Ovary (tissue), 9 donors: ENCODE data around the gene MS4A13. TPM values are rescaled to one million over a fixed set of nuclear protein-coding genes. Genes with fewer than 3 reads are reported as not detected.

ENCODE experiments used
- DNase-seq, 5 donors: peaks; one replicate each; pipeline ENCODE4 v3.0.0-alpha.2; 2019 to 2020
- H3K27ac ChIP-seq, 2 donors: fragments of 200-600 bp; one replicate each; pipeline versions ENCODE4 v1.5.1 to v1.8.0; 2019 to 2022
- H3K27me3 ChIP-seq: fragments of 200-600 bp; one replicate; pipeline ENCODE4 v1.8.0; 2022
- H3K36me3 ChIP-seq: fragments of 200-600 bp; sonication (generic); one replicate; pipeline ENCODE4 v1.5.1; 2019
- H3K4me1 ChIP-seq: one replicate; pipeline ENCODE4 v1.8.1; 2013; ENCODE audit warnings: mild to moderate bottlenecking, moderate library complexity; ENCODE audit not compliant: insufficient read depth
- H3K4me3 ChIP-seq: fragments of 200-600 bp; sonication (generic); one replicate; pipeline ENCODE4 v1.5.1; 2017
- H3K9me3 ChIP-seq, 2 donors: fragments of 200-600 bp in 1 of 2; sonication (generic) in 1 of 2; one replicate each; pipeline versions ENCODE4 v1.5.1 to v1.8.1; 2013 to 2019; ENCODE audit warnings: mild to moderate bottlenecking in 1 of 2, moderate library complexity in 1 of 2
- EP300 ChIP-seq: sonication (generic); formaldehyde crosslinking; IDR thresholded peaks from one replicate; pipeline ENCODE4 v1.6.1; 2017; ENCODE audit warnings: antibody characterized with exemption
- POLR2A ChIP-seq: fragments of 450-650 bp; IDR thresholded peaks from one replicate; pipeline ENCODE4 v1.6.1; 2017; ENCODE audit warnings: antibody characterized with exemption, mild to moderate bottlenecking, moderate library complexity
- WGBS, 3 donors: extraction: QIAGEN DNeasy Blood & Tissue Kit in 1 of 3; methylation state at CpG; one replicate each; pipeline versions ENCODE4 v1.1.5 to v1.1.7; 2013 to 2017; 5-methylcytosine and 5-hydroxymethylcytosine counted together
- intact Hi-C, 4 donors: fragments of 100-400 bp; cut with DNase I; formaldehyde crosslinking; loops; one replicate each; pipeline versions ENCODE4 v1.11.0 to v1.15.1; 2022 to 2023
- polyA plus RNA-seq, 2 donors: library from polyadenylated mRNA; stranded (reverse); fragments of 200-250 nt in 1 of 2; fragments of 350-450 nt in 1 of 2; fragmentation: Illumina TruSeq in 1 of 2; extraction: RNeasy Lipid Tissue Mini Kit (QIAGEN cat#74804) in 1 of 2; gene quantifications; one replicate each; pipeline ENCODE4 v1.2.3, GENCODE V29; 2013 to 2014
- total RNA-seq, 7 donors: library from RNA; depleted of rRNA in 2 of 7; stranded (reverse); fragments of >200 nt in 2 of 7; fragmentation: NEBNext Ultra II Directional in 3 of 7; extraction: Animal tissue kit (Norgen Biotek cat#: 25700) in 3 of 7; gene quantifications; one replicate each; pipeline versions ENCODE4 v1.1.0 to v1.2.4, GENCODE V29; 2016 to 2023
- TF ChIP-seq, protein P1 (sequence below), 3 donors: fragments of 450-650 bp in 2 of 3; fragments of 200-600 bp in 1 of 3; IDR thresholded peaks; one replicate each; pipeline versions ENCODE4 v1.5.1 to v1.8.0; 2016 to 2022; ENCODE audit warnings: antibody characterized with exemption in 3 of 3, mild to moderate bottlenecking in 1 of 3
- donor health status: DM: no; HTN: no; CAD: no; lungs with moderate emphysema.
- donor health status: DM: no; HTN: no; CAD: no.
- donor health status: Bipolar disorder and iron deficiency.
- donor health status: DM: yes; HTN: yes; CAD: no.
- donor health status: DM: no; HTN: no; CAD: no.
- donor health status: DM: yes; HTN: yes; CAD: no.

Gene MS4A13
- total and polyA plus RNA-seq, 9 donors, result not detected

DNA sequence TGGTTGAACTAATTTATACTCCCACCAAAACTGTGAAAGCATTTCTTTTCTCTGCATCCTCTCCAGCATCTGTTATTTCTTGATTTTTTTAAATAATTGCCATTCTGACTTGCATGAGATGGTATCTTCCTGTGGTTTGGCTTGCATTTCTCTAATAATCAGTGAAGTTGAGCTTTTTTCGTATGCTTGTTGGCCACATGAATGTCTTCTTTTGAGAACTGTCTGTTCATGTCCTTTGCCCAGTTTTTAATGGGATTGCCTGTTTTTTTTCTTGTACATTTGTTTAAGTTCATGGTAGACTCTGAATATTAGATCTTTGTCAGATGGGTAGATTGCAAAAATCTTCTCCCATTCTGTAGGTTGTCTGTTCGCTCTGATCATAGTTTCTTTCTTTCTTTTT is 46.1 kb downstream of the MS4A13 start:
- no peak for DNase-seq
- Histone ChIP-seq H3K4me1 (no peaks in the 10 kb centered on the region), H3K27me3 (no peaks in the 10 kb centered on the region), H3K9me3 (peaks cover 0 to 3% of the 10 kb centered on the region in 2 donors), H3K4me3 (no peak overlapping the region), H3K27ac (no peak overlapping the region), H3K36me3 (no peaks in the 10 kb centered on the region)
- WGBS, 3 donors, result 32 to 34% (median 32%) methylated on average over 2 of the region's 2 CpGs
- TF ChIP-seq POLR2A, result no peak
- TF ChIP-seq, protein P1, sequence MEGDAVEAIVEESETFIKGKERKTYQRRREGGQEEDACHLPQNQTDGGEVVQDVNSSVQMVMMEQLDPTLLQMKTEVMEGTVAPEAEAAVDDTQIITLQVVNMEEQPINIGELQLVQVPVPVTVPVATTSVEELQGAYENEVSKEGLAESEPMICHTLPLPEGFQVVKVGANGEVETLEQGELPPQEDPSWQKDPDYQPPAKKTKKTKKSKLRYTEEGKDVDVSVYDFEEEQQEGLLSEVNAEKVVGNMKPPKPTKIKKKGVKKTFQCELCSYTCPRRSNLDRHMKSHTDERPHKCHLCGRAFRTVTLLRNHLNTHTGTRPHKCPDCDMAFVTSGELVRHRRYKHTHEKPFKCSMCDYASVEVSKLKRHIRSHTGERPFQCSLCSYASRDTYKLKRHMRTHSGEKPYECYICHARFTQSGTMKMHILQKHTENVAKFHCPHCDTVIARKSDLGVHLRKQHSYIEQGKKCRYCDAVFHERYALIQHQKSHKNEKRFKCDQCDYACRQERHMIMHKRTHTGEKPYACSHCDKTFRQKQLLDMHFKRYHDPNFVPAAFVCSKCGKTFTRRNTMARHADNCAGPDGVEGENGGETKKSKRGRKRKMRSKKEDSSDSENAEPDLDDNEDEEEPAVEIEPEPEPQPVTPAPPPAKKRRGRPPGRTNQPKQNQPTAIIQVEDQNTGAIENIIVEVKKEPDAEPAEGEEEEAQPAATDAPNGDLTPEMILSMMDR (IDR thresholded peaks at IDR 0.05), result no peak
- no peak for TF ChIP-seq EP300
- intact Hi-C loops, result no loop called here

DNA sequence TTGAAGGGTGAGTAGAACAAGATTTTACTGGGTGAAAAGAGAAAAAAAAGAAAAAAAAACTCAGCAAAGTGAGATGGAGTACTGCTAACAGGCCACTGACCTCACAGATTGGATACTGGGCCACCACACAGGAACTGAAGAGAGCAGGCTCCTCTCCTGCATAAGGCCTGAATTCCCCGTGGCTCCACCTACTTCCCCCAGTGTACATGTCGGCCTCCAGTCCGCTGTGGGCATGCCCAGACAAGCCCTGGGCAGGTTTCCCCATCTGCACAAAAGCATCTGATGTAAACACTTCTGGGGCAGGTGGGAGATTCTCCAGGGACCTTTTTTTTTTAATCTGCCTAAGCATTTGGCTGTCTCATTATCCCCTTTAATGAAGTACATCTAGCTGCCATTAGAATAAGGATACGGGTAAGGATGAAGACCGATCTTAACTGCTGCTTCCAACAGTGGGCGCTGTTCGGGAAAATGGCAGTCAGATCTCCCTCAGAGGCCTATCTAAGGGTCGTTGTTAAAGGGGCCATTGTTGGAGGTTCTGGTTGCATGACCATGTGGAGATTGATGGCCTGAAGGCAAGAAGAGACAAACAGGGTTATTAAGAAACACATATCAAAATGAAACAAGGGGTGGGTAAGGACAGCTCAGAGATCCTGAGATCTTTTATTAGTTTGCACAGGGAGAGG is 48.5 kb downstream of the MS4A13 start:
- Histone ChIP-seq H3K36me3 (no peaks in the 10 kb centered on the region), H3K27ac (no peak overlapping the region), H3K27me3 (no peaks in the 10 kb centered on the region), H3K9me3 (peaks cover 0 to 3% of the 10 kb centered on the region in 2 donors), H3K4me1 (no peaks in the 10 kb centered on the region), H3K4me3 (no peak overlapping the region)
- 61 to 68% (median 65%) methylated on average over 8 of the region's 8 CpGs for WGBS, 3 donors
- intact Hi-C loops, result no loop called here
- no peak for TF ChIP-seq POLR2A
- TF ChIP-seq, protein P1 (IDR thresholded peaks at IDR 0.05), result no peak
- TF ChIP-seq EP300, result no peak
- no peak for DNase-seq

DNA sequence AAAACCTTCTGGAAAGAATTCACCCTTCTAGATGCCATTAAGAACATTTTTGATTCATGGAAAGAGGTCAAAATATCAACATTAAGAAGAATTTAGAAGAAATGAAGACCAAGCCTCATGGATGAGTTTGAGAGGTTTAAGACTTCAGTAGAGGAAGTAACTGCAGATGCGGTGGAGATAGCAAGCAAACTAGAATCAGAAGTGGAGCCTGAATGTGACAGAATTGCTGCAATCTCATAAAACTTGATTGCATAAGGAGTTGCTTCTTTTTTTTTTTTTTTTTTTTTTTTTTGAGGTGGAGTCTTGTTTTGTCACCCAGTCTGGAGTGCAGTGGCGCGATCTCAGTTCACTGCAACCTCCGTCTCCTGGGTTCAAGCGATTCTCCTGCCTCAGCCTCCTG is 51.6 kb downstream of the MS4A13 start:
- Histone ChIP-seq H3K4me3 (no peak overlapping the region), H3K9me3 (no peaks in the 10 kb centered on the region), H3K27me3 (no peaks in the 10 kb centered on the region), H3K27ac (no peak overlapping the region), H3K4me1 (no peaks in the 10 kb centered on the region), H3K36me3 (no peaks in the 10 kb centered on the region)
- TF ChIP-seq, protein P1 (IDR thresholded peaks at IDR 0.05), result no peak
- TF ChIP-seq POLR2A (no peak), EP300 (no peak)
- intact Hi-C loops, result no loop called here
- WGBS, 3 donors, result 91 to 96% (median 93%) methylated on average over 5 of the region's 5 CpGs
- no peak for DNase-seq

DNA sequence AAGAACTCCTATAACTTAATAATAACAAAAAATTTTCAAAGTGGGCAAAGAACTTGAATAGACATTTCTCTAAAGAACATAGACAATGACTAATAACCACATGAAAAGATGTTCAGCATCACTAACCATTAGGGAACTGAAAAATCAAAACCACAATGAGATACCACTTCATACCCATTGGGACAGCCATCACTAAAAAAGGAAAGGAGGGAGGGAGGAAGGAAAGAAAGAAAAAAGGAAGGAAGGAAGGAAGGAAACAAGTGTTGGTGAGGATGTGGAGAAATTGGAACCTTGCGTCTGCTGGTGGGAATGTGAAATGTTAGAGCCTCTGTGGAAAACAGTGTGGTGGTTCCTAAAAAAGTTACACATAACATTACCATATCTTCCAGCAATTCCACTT is 55.8 kb downstream of the MS4A13 start:
- DNase-seq, result no peak
- no peaks in the 10 kb centered on the region for H3K4me1 ChIP-seq
- H3K27me3 ChIP-seq, result no peaks in the 10 kb centered on the region
- intact Hi-C loops, result no loop called here
- WGBS, 3 donors, result 84 to 91% (median 90%) methylated on average over 1 of the region's 1 CpG
- H3K27ac ChIP-seq, result no peak overlapping the region
- TF ChIP-seq POLR2A, result no peak
- TF ChIP-seq EP300, result no peak
- TF ChIP-seq, protein P1 (IDR thresholded peaks at IDR 0.05), result no peak
- no peak overlapping the region for H3K4me3 ChIP-seq
- H3K36me3 ChIP-seq, result no peaks in the 10 kb centered on the region
- no peaks in the 10 kb centered on the region for H3K9me3 ChIP-seq
